HUES64 (cell line): ENCODE results near the gene KCTD13.
"Not testable (repeated sequence)": the region's sequence is repeated elsewhere in the genome, so short reads cannot be mapped to it uniquely, and the experiment has no call there.

Experiments
- H3K27ac ChIP-seq: 2 replicates; pipeline ENCODE4 v1.7.0; 2013; ENCODE audit warnings: low read depth, low read length, inconsistent platforms
- H3K27me3 ChIP-seq: 2 replicates; pipeline ENCODE4 v1.6.1; 2013; ENCODE audit warnings: mild to moderate bottlenecking, low read length; ENCODE audit not compliant: insufficient read depth
- H3K36me3 ChIP-seq: 2 replicates; pipeline ENCODE4 v1.6.1; 2013; ENCODE audit warnings: mild to moderate bottlenecking, low read length; ENCODE audit not compliant: insufficient read depth
- H3K4me1 ChIP-seq: 2 replicates; pipeline ENCODE4 v1.6.1; 2013; ENCODE audit warnings: mild to moderate bottlenecking, low read length, moderate library complexity; ENCODE audit not compliant: insufficient read depth
- H3K4me3 ChIP-seq: 2 replicates; pipeline ENCODE4 v1.5.1; 2013; ENCODE audit warnings: mild to moderate bottlenecking, low read length, moderate library complexity
- H3K9ac ChIP-seq: 2 replicates; pipeline ENCODE4 v1.6.1; 2013; ENCODE audit warnings: mild to moderate bottlenecking, low read depth, low read length
- H3K9me3 ChIP-seq: 2 replicates; pipeline ENCODE4 v1.6.1; 2013; ENCODE audit warnings: low read depth, low read length; ENCODE audit not compliant: insufficient read depth
- WGBS: fragments of 150-250, 120-280 bp; methylation state at CpG from one replicate; pipeline ENCODE4 v1.1.7; 2013; ENCODE audit warnings: missing lambda C conversion rate; 5-methylcytosine and 5-hydroxymethylcytosine counted together

KCTD13 gene

DNA sequence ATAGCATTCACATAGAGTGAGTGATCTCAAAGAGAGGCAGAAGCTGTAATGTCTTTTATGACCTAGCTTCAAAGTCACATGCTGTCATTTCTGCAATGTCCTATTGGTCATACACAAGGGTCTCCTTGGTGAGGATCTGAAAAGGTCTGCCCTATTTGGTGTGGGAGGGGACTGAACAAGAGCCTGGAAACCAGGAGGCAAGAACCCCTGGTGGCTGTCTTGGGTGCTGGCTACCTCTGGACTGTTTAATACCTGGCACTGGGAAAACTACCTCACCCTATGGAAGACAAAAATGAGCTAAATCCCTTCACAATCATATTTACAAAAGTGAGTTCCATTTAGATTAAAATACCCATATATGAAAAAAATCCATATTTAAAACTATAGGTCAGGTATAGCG lies 9.0 kb downstream of the KCTD13 start:
- H3K27ac ChIP-seq: no peak overlapping the region
- 97% methylated on average over 1 of the region's 1 CpG for WGBS
- peaks cover 43% of the 10 kb centered on the region for H3K36me3 ChIP-seq

DNA sequence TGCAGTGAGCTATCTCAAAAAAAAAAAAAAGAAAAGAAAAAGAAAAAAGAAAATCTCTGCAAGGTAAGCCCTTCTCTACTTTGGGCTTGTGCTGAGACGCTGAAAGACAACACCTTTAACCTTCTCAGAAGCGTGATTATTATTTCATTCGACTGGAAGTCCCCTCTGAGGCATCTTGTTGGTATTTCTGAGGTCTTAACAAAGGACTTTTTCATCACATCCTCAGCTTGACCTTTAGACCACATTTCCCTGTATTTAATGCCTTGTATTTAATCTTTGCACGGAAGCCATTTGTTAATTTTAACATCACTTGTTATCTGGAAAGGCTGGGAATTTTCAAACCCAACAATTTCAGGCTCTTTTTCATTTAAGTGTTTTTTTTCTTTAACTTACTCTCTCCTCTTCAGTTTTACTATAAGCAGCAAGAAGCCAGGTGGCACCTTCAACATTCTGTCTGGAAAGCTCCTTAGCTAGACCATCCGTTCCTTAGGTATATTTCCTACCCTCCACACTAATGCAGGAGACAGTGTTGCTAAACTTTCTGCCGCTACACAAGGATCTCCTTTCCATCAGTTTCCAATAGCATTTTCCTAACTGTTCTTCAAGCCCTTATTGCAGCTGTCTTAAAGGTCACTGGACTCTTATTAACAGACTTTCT lies 10.3 kb downstream of the KCTD13 start:
- H3K36me3 ChIP-seq: peaks cover 30% of the 10 kb centered on the region
- H3K27me3 ChIP-seq: no peaks in the 10 kb centered on the region
- 93% methylated on average over 6 of the region's 6 CpGs for WGBS
- no peak overlapping the region for H3K27ac ChIP-seq
- no peak overlapping the region for H3K9ac ChIP-seq
- no peak overlapping the region for H3K4me3 ChIP-seq
- no peaks in the 10 kb centered on the region for H3K9me3 ChIP-seq
- no peaks in the 10 kb centered on the region; the same call in 1 of the 2 replicates for H3K4me1 ChIP-seq

More for the DNA sequence above, 9.0 kb downstream of the KCTD13 start:
- H3K4me1 ChIP-seq: no peaks in the 10 kb centered on the region
- H3K9ac ChIP-seq: no peak overlapping the region
- H3K9me3 ChIP-seq: no peaks in the 10 kb centered on the region
- H3K27me3 ChIP-seq: no peaks in the 10 kb centered on the region
- no peak overlapping the region for H3K4me3 ChIP-seq

GRCh38 chr16:29913514-29913913 lies 12.5 kb downstream of the KCTD13 start:
- no peaks in the 10 kb centered on the region for H3K27me3 ChIP-seq
- 91% methylated on average over 8 of the region's 8 CpGs for WGBS
- H3K9me3 ChIP-seq: no peaks in the 10 kb centered on the region
- H3K9ac ChIP-seq: no peak overlapping the region
- no peaks in the 10 kb centered on the region; the same call in 1 of the 2 replicates for H3K4me1 ChIP-seq
- no peak overlapping the region for H3K4me3 ChIP-seq
- H3K27ac ChIP-seq: no peak overlapping the region
- H3K36me3 ChIP-seq: peaks cover 11% of the 10 kb centered on the region; the same call in 1 of the 2 replicates

GRCh38 chr16:29912087-29912486 lies 13.9 kb downstream of the KCTD13 start:
- Histone ChIP-seq H3K4me1 (no peaks in the 10 kb centered on the region; the same call in 1 of the 2 replicates), H3K9me3 (no peaks in the 10 kb centered on the region), H3K27me3 (no peaks in the 10 kb centered on the region), H3K36me3 (peaks cover 5% of the 10 kb centered on the region; the same call in 1 of the 2 replicates), H3K9ac (no peak overlapping the region; the same call in 1 of the 2 replicates), H3K27ac (no peak overlapping the region; the same call in 1 of the 2 replicates), H3K4me3 (no peak overlapping the region)
- 86% methylated on average over 11 of the region's 11 CpGs for WGBS

DNA sequence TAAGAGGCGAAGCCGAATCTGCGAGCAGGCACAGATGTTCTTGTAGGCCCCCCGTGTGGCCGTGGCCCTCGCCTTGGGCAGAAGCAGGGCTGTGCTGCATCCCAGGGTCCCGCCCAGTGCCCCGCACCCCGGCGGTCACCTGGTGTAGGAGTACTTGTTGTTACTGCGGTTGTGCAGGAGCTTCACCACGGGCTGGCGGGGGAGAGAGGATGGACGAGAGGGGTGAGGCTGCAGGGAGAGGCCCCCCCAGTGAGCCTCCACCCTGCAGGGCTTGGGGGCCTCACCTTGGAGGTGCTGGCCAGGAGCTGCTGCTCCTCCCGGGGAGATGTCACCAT lies 14.4 kb downstream of the KCTD13 start:
- H3K4me3 ChIP-seq: no peak overlapping the region
- H3K9ac ChIP-seq: no peak overlapping the region; the same call in 1 of the 2 replicates
- 80% methylated on average over 15 of the region's 15 CpGs for WGBS
- H3K9me3 ChIP-seq: no peaks in the 10 kb centered on the region
- H3K27ac ChIP-seq: no peak overlapping the region
- no peaks in the 10 kb centered on the region for H3K27me3 ChIP-seq
- peaks cover 7% of the 10 kb centered on the region; the same call in 1 of the 2 replicates for H3K36me3 ChIP-seq
- H3K4me1 ChIP-seq: no peaks in the 10 kb centered on the region; the same call in 1 of the 2 replicates

- H3K27me3 ChIP-seq: no peaks in the 10 kb centered on the region
- H3K36me3 ChIP-seq: peaks cover 7% of the 10 kb centered on the region; the same call in 1 of the 2 replicates
- H3K4me1 ChIP-seq: no peaks in the 10 kb centered on the region; the same call in 1 of the 2 replicates
- H3K9me3 ChIP-seq: no peaks in the 10 kb centered on the region
- H3K27ac ChIP-seq: no peak overlapping the region
- H3K9ac ChIP-seq: no peak overlapping the region; the same call in 1 of the 2 replicates
- no peak overlapping the region for H3K4me3 ChIP-seq
- WGBS: 90% methylated on average over 20 of the region's 20 CpGs
Measured at GRCh38 chr16:29910819-29911675, 15.0 kb downstream of the KCTD13 start.

- not testable (repeated sequence) for H3K4me3 ChIP-seq, H3K27ac ChIP-seq, H3K36me3 ChIP-seq, H3K9me3 ChIP-seq, H3K27me3 ChIP-seq, H3K9ac ChIP-seq, H3K4me1 ChIP-seq
- 92% methylated on average over 6 of the region's 6 CpGs for WGBS
Measured at GRCh38 chr16:29909851-29910250, 16.2 kb downstream of the KCTD13 start.

DNA sequence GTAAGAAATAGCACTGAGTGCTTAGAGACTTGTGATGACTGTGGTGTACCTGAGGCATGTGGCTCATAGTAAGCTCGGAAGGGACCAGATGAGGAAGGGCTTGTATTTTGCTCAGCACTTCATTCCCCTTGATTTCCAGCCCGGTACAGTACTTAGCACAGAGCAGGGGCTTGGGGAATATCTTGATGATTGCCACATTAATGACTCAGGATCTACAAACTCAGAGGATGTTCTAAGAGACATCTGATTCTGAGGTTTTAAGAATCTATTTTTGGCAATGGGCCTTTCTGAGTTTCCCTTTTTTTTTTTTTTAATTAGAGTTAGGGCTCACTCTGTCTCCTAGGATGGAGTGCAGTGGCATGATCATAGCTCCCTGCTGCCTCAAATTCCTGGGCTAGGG lies 16.6 kb downstream of the KCTD13 start:
- Histone ChIP-seq H3K27ac (no peak overlapping the region), H3K27me3 (no peaks in the 10 kb centered on the region), H3K4me3 (no peak overlapping the region), H3K36me3 (peaks cover 13% of the 10 kb centered on the region), H3K9me3 (no peaks in the 10 kb centered on the region), H3K4me1 (no peaks in the 10 kb centered on the region; the same call in 1 of the 2 replicates), H3K9ac (no peak overlapping the region)
- WGBS: 85% methylated on average over 2 of the region's 2 CpGs

- WGBS: 90% methylated on average over 1 of the region's 2 CpGs
- H3K9ac ChIP-seq: no peak overlapping the region
- H3K27ac ChIP-seq: no peak overlapping the region
- no peak overlapping the region for H3K4me3 ChIP-seq
- peaks cover 14% of the 10 kb centered on the region for H3K36me3 ChIP-seq
- H3K9me3 ChIP-seq: no peaks in the 10 kb centered on the region
- H3K4me1 ChIP-seq: no peaks in the 10 kb centered on the region; the same call in 1 of the 2 replicates
- no peaks in the 10 kb centered on the region for H3K27me3 ChIP-seq
Measured at GRCh38 chr16:29908719-29909220, 17.3 kb downstream of the KCTD13 start.

GRCh38 chr16:29907973-29908372 lies 18.1 kb downstream of the KCTD13 start:
- Histone ChIP-seq H3K36me3 (peaks cover 16% of the 10 kb centered on the region), H3K27ac (no peak overlapping the region), H3K9me3 (no peaks in the 10 kb centered on the region), H3K4me1 (no peaks in the 10 kb centered on the region; the same call in 1 of the 2 replicates), H3K27me3 (no peaks in the 10 kb centered on the region), H3K4me3 (no peak overlapping the region), H3K9ac (no peak overlapping the region)
- WGBS: 69% methylated on average over 2 of the region's 2 CpGs
